ENCODE data around the gene UBIAD1. TPM values are rescaled to one million over a fixed set of nuclear protein-coding genes. Genes with fewer than 3 reads are reported as not detected.

The UBIAD1 gene
- total and polyA plus RNA-seq, 9 of the 15 experiments (the other 6 are each of a cell fraction or from before 2014, with no cell fraction given), result 6.2 to 34.3 (median 22.3) TPM

- TF ChIP-seq EP400 (IDR thresholded peaks at IDR 0.05) (peak; percentile 81), SREBF2 (CRISPR knock-in tag; IDR thresholded peaks at IDR 0.05) (no peak), DDX20 (tag; IDR thresholded peaks at IDR 0.05; ENCODE audit: low read depth) (no peak), TAF1 (IDR thresholded peaks at IDR 0.05; ENCODE audit: control insufficient read depth, extremely low read depth, insufficient read depth, low read length, severe bottlenecking) (peak; percentile 78), HDAC3 (IDR thresholded peaks at IDR 0.05; ENCODE audit: borderline replicate concordance, partially characterized antibody) (peak; percentile 51), ZNF707 (CRISPR knock-in tag; conservative IDR thresholded peaks at IDR 0.05) (no peak), LCOR (CRISPR knock-in tag; IDR thresholded peaks at IDR 0.05) (0 out of 2 replicates have a peak, but pooled peaks have one; percentile 39), ZBTB40 (IDR thresholded peaks at IDR 0.05) (peak; percentile 100), ZBTB40 (CRISPR knock-in tag; IDR thresholded peaks at IDR 0.05) (no peak), SUPT5H (IDR thresholded peaks at IDR 0.05) (peak; percentile 89), NFYB (IDR thresholded peaks at IDR 0.05; ENCODE audit: extremely low read depth, insufficient read length) (peak; percentile 87), TFE3 (CRISPR knock-in tag; IDR thresholded peaks at IDR 0.05) (no peak), NFXL1 (CRISPR knock-in tag; IDR thresholded peaks at IDR 0.05) (no peak), ETV1 (tag; conservative IDR thresholded peaks at IDR 0.05; ENCODE audit: low read depth) (peak; percentile 82)
Observed at GRCh38 chr1:11262171-11263049, 10.6 kb upstream of the UBIAD1 start, which contains the start of gene MTOR (continued).
